Coronary artery (tissue), 2 donors: Measurements from ENCODE around the gene PKP1.
A peak's percentile ranks its signal among the peaks of the same experiment; 100 is the strongest.

Experiments used
- DNase-seq: peaks from one replicate; pipeline ENCODE4 v3.0.0-alpha.2; 2017; ENCODE audit warnings: low spot score
- H3K27ac ChIP-seq, 2 donors: fragments of 200-600 bp; sonication (generic); one replicate each; pipeline ENCODE4 v1.5.1; 2016 to 2019
- H3K4me3 ChIP-seq: fragments of 200-600 bp; sonication (generic); 2 replicates; pipeline ENCODE4 v1.5.1; 2016; ENCODE audit warnings: mild to moderate bottlenecking, moderate library complexity
- TF ChIP-seq, protein P1 (sequence below): fragments of 200-600 bp; sonication (generic); IDR thresholded peaks from one replicate; pipeline ENCODE4 v1.5.1; 2019; ENCODE audit warnings: antibody characterized with exemption

Gene PKP1

DNA sequence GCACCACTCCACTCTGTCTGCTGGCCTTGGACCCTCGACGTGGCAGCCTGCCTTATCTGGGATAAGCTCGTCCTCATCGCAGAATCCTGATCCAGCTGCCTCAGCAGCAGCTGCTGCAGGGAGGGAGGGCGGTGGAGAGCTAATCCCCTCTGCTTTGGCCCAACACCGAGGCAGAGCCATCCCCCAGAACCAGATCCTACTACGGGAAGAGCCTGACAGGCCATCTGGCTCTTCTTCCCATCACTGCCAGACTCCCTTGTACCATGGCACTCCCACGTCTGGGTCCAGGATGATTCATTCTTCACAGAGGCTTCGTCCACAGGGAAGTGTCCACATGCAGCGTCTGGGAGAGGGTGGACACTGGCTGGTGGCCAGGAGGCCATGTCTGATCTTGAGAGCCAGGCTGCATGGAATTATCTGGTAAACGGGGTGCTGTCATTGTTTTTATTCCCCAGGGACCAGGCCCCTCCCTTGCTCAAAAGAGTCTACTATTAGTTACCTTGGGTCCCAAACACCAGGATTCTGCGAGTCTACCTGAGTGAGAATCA, 14.6 kb upstream of the PKP1 start:
- DNase-seq = peak; percentile 64
- Histone ChIP-seq H3K27ac (no peak overlapping the region), H3K4me3 (no peak overlapping the region)
- TF ChIP-seq, protein P1, sequence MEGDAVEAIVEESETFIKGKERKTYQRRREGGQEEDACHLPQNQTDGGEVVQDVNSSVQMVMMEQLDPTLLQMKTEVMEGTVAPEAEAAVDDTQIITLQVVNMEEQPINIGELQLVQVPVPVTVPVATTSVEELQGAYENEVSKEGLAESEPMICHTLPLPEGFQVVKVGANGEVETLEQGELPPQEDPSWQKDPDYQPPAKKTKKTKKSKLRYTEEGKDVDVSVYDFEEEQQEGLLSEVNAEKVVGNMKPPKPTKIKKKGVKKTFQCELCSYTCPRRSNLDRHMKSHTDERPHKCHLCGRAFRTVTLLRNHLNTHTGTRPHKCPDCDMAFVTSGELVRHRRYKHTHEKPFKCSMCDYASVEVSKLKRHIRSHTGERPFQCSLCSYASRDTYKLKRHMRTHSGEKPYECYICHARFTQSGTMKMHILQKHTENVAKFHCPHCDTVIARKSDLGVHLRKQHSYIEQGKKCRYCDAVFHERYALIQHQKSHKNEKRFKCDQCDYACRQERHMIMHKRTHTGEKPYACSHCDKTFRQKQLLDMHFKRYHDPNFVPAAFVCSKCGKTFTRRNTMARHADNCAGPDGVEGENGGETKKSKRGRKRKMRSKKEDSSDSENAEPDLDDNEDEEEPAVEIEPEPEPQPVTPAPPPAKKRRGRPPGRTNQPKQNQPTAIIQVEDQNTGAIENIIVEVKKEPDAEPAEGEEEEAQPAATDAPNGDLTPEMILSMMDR = no peak

DNA sequence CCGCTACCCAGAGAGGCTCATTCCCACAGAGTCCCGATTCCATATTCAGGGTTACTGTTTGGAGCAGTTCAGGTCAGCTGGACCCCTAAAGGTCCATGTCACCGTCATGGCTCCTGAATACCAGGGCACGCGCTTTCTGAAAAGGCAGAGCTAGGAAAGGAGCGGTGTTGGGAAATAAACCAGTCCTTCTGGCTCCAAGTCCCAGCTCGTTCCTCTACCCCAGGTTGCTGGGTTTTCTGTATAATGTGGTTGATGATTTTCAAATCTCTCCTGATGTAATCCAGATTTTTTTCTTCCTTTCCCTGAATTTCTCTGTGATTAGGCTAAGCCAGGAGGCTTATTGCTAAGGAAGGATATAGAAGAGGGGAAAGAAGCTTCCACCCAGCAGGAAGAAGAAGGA, 14.0 kb upstream of the PKP1 start:
- DNase-seq = no peak
- TF ChIP-seq, protein P1 = no peak
- no peak overlapping the region for H3K27ac ChIP-seq

DNA sequence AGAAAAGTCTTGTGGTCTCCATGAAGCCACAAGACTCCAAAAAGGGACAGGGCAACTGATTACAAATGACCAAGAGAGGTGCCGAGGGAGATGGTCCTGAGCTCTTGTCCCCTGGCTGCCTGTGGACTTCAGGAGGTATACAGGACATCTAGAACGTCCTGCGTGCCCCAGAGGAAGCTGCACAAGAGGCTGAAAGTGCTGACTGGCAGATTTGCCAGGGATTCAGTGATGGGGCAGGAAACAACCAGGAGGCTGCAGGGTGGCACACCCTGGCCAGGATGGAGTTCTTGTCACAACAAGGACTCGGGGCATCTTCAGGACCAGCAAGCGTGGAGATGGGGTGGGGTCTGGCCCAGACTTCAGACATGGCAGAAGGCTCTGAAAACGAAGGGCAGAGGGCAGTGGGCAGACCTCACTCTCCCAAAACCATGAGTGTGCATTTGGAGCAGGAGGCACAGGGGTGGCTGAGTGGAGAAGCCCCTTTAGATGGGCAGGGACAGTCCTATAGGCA, 13.4 kb upstream of the PKP1 start:
- Histone ChIP-seq H3K4me3 (no peak overlapping the region), H3K27ac (no peak overlapping the region)
- no peak for DNase-seq
- TF ChIP-seq, protein P1 = no peak

More for the DNA sequence above, 14.0 kb upstream of the PKP1 start:
- H3K4me3 ChIP-seq = no peak overlapping the region

DNA sequence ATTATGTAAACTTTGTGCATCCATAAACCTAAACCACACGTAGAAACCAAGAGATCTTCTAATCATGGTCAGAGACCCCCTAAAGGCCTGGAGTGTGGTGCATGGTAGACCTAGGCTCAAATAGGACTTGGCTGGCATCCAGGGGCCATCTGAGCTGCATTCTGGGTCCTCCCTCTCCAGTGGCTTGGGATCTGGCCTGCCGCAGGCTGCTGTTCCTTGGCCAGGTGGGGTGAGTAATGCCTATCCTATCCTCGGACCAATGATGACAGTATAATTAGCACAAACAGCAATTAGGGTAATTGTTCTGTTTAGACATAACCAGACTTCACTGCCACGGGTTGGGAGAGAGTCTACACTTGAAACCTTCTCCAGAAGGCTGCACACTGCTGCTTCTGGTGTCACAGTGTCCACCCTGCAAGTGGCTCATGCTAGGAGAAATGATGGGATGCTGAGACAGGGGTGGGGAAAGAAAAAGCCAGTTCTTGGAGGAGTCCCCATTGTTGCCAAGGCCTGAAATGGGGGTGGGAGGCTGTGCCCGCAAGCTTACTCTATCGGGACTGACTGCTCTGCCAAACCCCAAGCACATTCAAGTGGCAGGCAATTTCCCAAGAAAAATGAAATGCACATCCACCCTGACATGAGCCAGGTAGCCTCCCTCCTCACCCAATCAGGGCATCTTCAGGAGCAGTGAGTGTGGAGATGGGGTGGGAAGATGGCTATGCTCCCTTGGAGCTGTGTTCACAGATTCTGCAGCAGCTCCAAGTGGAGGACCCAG, 12.5 kb upstream of the PKP1 start:
- no peak for DNase-seq
- Histone ChIP-seq H3K27ac (no peak overlapping the region), H3K4me3 (no peak overlapping the region)
- TF ChIP-seq, protein P1 = no peak

DNA sequence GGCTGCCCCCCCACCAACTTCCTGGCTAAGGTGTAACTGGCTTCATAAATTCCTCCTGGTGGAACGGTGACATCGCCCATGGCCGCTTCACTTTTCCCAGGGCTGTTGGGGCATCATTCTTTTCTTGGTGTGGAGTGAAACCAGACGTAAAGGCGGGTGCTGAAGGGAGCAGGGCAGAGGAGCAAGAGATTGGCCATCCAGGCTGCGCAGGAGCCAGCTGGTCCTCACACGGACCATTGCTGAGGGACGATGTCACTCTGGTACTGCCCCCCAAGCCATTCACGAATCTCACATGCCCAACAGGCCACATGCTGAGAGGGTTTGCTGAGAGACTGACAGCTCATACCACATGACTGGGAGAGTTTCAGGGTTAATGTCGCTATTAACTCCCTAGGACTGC, 10.5 kb upstream of the PKP1 start:
- no peak overlapping the region for H3K4me3 ChIP-seq
- no peak for DNase-seq
- no peak overlapping the region for H3K27ac ChIP-seq

DNA sequence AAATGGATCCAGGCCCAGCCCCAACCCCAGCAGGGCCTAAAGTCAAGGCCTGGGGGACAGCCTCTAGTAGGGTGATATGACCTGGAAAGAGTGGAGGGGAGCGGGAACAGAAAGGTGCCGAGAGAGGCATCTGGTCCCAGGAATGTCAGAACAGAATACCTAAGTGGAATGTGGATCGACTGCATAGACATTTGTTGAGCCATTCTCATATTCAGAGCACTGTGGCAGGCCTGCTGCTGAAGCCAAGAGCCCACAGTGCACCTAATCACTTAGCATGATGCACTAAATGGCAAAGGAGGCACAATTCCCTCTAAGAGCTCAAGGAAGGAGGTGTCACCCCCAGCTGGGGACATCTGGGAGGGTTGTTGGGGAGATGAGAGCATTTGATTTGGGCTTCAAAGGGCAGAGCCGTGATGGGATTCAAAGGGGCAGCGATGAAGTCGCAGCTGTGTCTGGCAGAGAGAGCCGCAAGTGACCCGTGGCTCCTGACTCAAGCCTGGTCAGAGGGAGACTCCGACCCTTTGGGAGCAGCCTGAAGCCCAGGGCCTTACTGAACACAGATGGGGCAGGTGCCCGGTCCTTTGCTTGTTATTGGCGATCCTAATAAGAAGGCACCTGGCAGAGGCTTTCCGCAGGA, 8.6 kb upstream of the PKP1 start:
- TF ChIP-seq, protein P1 = no peak

More for the DNA sequence above, 10.5 kb upstream of the PKP1 start:
- TF ChIP-seq, protein P1 = no peak

More for the DNA sequence above, 8.6 kb upstream of the PKP1 start:
- no peak overlapping the region for H3K4me3 ChIP-seq
- peak overlapping the region; percentile 2 to 62 for H3K27ac ChIP-seq
- DNase-seq = no peak
